Calu3 (cell line): ENCODE data around the gene PTPN11. TPM values are rescaled to one million over a fixed set of nuclear protein-coding genes. Genes with fewer than 3 reads are reported as not detected.
"Not testable (repeated sequence)": the region's sequence is repeated elsewhere in the genome, so short reads cannot be mapped to it uniquely, and the experiment has no call there.

ENCODE experiments used
- BruUV-seq: library from RNA; stranded (reverse); fragments of 400-500 nt; replicated peaks from 2 replicates; lab custom pipeline; 2021; lab: Mats Ljungman, UMichigan
- CTCF ChIA-PET: fragments of 300-600 bp; sonication (Branson Sonifier 250); formaldehyde crosslinking; loops from one replicate; lab custom pipeline; 2022; ENCODE audit warnings: antibody characterized with exemption; lab: Charles Lee
- DNase-seq: peaks from one replicate; pipeline ENCODE4 v3.0.0; 2022
- H3K27ac Mint-ChIP-seq: one replicate; pipeline ENCODE4 v1.8.0; 2022; ENCODE audit warnings: mixed read lengths; ENCODE audit not compliant: unreplicated experiment
- H3K27me3 Mint-ChIP-seq: one replicate; pipeline ENCODE4 v1.8.0; 2022; ENCODE audit warnings: mixed read lengths; ENCODE audit not compliant: unreplicated experiment
- H3K36me3 Mint-ChIP-seq: one replicate; pipeline ENCODE4 v1.8.0; 2022; ENCODE audit warnings: mild to moderate bottlenecking, moderate library complexity, mixed read lengths; ENCODE audit not compliant: insufficient read depth, unreplicated experiment
- H3K4me1 Mint-ChIP-seq: one replicate; pipeline ENCODE4 v1.8.0; 2022; ENCODE audit warnings: mild to moderate bottlenecking, low read depth, mixed read lengths; ENCODE audit not compliant: unreplicated experiment
- H3K4me3 Mint-ChIP-seq: one replicate; pipeline ENCODE4 v1.8.0; 2022; ENCODE audit warnings: mild to moderate bottlenecking, low read depth, moderate library complexity, mixed read lengths; ENCODE audit not compliant: unreplicated experiment
- H3K9me3 Mint-ChIP-seq: one replicate; pipeline ENCODE4 v1.8.0; 2022; ENCODE audit warnings: low read depth, mixed read lengths; ENCODE audit not compliant: unreplicated experiment
- intact Hi-C: fragments of 100-400 bp; cut with micrococcal nuclease; formaldehyde crosslinking; loops from one replicate; pipeline ENCODE4 v1.10.0; 2022; ENCODE audit not compliant: unreplicated experiment
- total RNA-seq: library from RNA; stranded (reverse); gene quantifications from 2 replicates; pipeline ENCODE4 v1.2.3, GENCODE V29; 2022
- TF ChIP-seq, protein P1 (sequence below): fragments of 200-600 bp; IDR thresholded peaks from one replicate; pipeline ENCODE4 v1.8.0; 2022; ENCODE audit warnings: antibody characterized with exemption; ENCODE audit not compliant: unreplicated experiment

Gene PTPN11
- total RNA-seq, 1 experiment from 2014 or later: 174 TPM

GRCh38 chr12:112518365-112518735, 99.6 kb downstream of the PTPN11 start:
- Mint-ChIP-seq H3K27ac (no peak overlapping the region), H3K9me3 (no peaks in the 10 kb centered on the region), H3K27me3 (peaks cover 34% of the 10 kb centered on the region), H3K4me3 (no peak overlapping the region), H3K4me1 (no peaks in the 10 kb centered on the region), H3K36me3 (no peaks in the 10 kb centered on the region)
- TF ChIP-seq, protein P1, sequence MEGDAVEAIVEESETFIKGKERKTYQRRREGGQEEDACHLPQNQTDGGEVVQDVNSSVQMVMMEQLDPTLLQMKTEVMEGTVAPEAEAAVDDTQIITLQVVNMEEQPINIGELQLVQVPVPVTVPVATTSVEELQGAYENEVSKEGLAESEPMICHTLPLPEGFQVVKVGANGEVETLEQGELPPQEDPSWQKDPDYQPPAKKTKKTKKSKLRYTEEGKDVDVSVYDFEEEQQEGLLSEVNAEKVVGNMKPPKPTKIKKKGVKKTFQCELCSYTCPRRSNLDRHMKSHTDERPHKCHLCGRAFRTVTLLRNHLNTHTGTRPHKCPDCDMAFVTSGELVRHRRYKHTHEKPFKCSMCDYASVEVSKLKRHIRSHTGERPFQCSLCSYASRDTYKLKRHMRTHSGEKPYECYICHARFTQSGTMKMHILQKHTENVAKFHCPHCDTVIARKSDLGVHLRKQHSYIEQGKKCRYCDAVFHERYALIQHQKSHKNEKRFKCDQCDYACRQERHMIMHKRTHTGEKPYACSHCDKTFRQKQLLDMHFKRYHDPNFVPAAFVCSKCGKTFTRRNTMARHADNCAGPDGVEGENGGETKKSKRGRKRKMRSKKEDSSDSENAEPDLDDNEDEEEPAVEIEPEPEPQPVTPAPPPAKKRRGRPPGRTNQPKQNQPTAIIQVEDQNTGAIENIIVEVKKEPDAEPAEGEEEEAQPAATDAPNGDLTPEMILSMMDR: no peak
- CTCF ChIA-PET: interaction anchor here (1.0 kb wide), 1 partner anchor 9 kb away, joined by 3 read pairs; no protein-coding TSS in a partner anchor
- DNase-seq: no peak
- intact Hi-C loops: no loop called here
- no TSS peak for BruUV-seq

DNA sequence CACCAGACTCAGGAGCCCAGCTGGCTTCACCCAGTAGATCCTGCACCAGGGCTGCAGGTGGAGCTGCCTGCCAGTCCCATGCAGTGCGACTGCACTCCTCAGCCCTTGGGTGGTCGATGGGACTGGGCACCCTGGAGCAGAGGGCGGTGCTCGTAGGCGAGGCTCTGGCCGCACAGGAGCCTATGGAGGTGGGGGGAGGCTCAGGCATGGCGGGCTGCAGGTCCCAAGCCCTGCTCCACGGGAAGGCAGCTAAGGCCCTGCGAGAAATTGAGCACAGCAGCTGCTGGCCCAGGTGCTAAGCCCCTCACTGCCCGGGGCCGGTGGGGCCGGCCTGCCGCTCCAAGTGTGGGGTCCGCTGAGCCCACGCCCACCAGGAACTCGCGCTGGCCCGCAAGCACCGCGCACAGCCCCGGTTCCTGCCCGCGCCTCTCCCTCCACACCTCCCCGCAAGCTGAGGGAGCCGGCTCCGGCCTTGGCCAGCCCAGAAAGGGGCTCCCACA, 101.1 kb downstream of the PTPN11 start:
- BruUV-seq, CTCF ChIA-PET, H3K36me3 Mint-ChIP-seq, intact Hi-C loops, DNase-seq, H3K27ac Mint-ChIP-seq, H3K4me1 Mint-ChIP-seq, H3K4me3 Mint-ChIP-seq, H3K9me3 Mint-ChIP-seq: not testable (repeated sequence)
- H3K27me3 Mint-ChIP-seq: peaks cover 34% of the 10 kb centered on the region

DNA sequence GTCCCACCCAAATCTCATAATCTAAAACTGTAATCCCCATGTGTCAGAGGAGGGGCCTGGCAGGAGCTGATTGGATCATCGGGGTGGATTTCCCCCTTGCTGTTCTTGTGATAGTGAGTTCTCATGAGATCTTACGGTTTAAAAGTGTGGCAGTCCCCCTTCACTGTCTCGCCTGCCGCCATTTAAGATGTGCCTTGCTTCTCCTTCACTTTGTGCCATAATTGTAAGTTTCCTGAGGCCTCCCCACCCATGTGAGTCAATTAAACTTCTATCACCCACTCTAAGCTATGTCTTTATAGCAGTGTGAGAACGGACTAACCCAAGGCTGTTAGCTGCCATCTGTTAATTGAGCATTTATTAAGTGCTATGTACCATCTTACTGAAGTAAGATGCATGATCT, 105.1 kb downstream of the PTPN11 start:
- no peak for DNase-seq
- H3K9me3 Mint-ChIP-seq: peaks cover 3% of the 10 kb centered on the region
- BruUV-seq: no TSS peak
- H3K36me3 Mint-ChIP-seq: no peaks in the 10 kb centered on the region
- no peak overlapping the region for H3K4me3 Mint-ChIP-seq
- TF ChIP-seq, protein P1: no peak
- CTCF ChIA-PET: interaction anchor here (0.7 kb wide), 1 partner anchor 25 kb away, joined by 8 read pairs; no protein-coding TSS in a partner anchor
- peaks cover 10% of the 10 kb centered on the region for H3K4me1 Mint-ChIP-seq
- intact Hi-C loops: no loop called here
- H3K27me3 Mint-ChIP-seq: peaks cover 6% of the 10 kb centered on the region
- H3K27ac Mint-ChIP-seq: no peak overlapping the region

- intact Hi-C loops: no loop called here
- TF ChIP-seq, protein P1: no peak
- peaks cover 2% of the 10 kb centered on the region for H3K27me3 Mint-ChIP-seq
- H3K27ac Mint-ChIP-seq: no peak overlapping the region
- H3K36me3 Mint-ChIP-seq: no peaks in the 10 kb centered on the region
- peaks cover 3% of the 10 kb centered on the region for H3K9me3 Mint-ChIP-seq
- H3K4me1 Mint-ChIP-seq: peaks cover 10% of the 10 kb centered on the region
- CTCF ChIA-PET: no interaction called here
- no peak overlapping the region for H3K4me3 Mint-ChIP-seq
- BruUV-seq: no TSS peak
- DNase-seq: no peak
Observed at GRCh38 chr12:112524269-112524668, 105.5 kb downstream of the PTPN11 start.

GRCh38 chr12:112524676-112525425, 106.1 kb downstream of the PTPN11 start:
- DNase-seq: peak; percentile 79

More at GRCh38 chr12:112524676-112525425, 106.1 kb downstream of the PTPN11 start:
- Mint-ChIP-seq H3K36me3 (no peaks in the 10 kb centered on the region), H3K27me3 (no peaks in the 10 kb centered on the region), H3K9me3 (peaks cover 3% of the 10 kb centered on the region), H3K4me3 (no peak overlapping the region), H3K27ac (no peak overlapping the region), H3K4me1 (peaks cover 10% of the 10 kb centered on the region)
- CTCF ChIA-PET: no interaction called here
- intact Hi-C loops: no loop called here
- TF ChIP-seq, protein P1: peak; percentile 42
- no TSS peak for BruUV-seq
